ENCODE data around the gene TMEM187.

TMEM187 gene

DNA sequence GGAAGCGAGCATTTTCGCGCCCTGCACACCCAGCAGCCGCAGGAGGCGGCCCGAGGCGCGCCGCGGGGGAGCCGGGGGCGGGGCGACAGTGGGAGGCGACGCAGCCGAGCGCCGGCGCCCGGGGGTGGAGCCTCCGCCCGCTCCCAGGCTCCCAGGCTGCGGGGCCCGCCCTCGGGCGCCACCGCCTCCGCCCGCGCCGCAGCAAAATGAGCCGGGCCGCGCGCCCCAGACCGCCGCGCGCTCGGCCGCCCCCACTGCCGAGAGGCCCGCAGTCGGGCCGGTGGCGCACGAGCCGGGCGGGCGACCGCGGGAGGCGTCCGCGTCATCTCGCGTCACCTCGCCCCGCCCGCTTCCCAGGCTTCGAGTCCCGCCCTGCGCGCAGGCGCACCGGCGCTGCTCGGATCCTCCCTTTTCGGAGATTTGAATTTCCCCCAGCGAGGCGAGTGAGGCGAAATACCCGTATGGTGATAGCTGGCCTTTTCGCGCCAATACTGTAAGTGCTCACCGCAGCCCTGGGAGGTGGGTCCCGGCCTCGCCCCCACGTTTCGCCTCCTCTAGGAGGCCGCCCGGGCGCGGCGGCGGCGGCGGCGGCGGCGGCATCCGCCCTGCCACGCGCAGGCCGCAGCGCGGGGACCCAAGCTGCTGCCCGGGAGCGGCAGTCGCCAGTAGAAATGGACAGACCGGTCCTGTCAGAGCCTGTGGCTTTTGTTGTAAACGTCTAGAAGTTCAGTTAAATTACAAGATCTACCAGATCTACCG is at the start of gene TMEM187:
TMEM187 (plus strand) TSS at position 387 of the 759 bp plus-strand sequence. CDS start 9,309 bp downstream, outside the sequence.
- peak; percentile 92 to 96 for DNase-seq

- DNase-seq, result peak; percentile 52 to 81
Measured at GRCh38 chrX:153922932-153923857, 49.4 kb upstream of the TMEM187 start.

DNA sequence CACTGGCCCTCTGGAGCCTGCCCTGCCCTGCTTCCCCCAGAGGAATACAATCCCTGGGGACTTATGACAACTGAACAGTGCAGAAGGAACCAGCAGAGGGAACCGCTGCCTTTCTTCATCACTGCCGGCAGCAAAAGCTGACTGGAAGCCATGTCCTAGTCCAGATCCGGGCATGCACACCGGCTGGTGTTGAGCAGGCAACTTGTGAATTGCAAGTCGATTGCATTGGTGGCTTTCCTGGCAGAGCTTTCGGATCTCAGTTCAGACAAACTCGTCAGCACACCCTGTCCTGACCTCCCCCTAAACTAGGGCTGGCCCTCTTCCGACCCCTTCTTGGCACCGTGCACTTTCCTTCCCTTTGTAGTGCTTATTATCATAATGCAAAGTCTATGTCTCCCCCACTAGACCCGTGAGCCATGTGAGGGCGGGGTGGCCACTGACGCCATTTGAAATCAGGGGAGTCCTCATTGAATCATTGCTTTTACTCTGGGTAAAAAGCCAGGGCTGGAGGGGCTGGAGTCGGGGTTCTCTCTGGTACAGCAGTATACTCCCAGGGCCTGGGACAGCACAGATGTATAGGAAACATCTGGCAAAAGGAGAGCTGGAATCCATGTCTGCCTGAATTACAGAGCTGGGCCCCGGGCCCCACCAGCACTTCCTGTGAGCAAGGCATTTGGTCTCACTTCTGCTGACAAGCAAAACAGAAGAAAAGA is 48.2 kb upstream of the TMEM187 start:
- DNase-seq, result peak in 1 of 2 experiments; percentile 76

DNA sequence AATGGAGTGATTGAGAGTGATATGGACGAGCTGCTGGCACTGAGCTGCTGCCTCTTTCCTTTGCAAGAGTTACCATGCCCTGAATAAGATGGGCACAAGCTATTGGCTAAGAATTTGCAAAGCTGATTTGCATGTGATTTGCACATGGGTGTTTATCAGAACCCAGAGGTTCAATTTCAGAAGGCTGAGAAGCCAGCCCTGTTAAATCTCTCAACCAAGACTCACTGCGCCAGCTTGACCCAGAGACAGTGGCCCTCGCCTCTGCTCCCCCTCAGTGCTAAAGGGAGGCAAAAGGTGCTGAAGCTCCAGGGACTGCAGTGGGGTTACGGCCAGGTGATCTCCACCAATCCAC is 47.2 kb upstream of the TMEM187 start:
- no peak for DNase-seq

DNA sequence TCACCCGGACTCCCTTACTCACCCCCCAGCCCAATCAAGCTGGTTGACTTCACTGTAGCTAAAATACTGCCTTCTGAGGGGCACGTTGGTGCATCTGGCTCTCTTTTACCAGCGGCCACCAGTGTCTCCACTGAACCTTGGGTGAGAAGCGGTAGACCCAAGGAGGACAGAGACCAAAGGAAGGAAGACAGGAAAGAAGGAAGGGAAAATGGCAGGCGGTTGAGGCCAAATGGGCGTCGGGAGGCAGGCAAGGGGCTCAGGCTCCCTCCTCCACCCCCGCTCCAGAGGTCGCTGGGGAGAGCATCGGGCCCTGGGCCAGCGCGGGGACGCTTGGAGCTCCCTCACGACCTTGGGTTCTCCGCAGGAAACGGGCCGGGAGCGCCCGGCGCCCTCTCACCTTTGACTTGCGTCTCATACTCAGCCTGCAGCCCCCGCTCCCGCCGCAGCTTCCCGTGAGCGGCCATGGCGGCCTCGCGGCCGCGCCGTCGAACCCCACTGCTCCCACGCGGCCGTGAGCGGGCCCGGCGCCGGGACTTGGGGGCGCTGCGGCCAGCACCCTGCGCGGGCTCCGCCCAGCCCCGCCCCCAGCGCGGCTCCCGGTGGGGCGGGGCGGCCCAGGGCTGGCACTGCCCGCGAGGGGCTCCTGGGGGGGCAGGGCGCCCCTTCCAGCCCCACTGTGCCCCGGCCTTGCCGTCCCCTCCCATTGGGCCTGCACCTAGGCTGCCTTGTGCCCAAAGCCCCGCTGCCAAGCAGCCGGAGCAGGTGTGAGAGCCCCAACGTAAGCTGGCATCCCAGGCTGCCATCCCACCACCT is 46.6 kb upstream of the TMEM187 start, which contains the start of gene ARHGAP4:
ARHGAP4 (minus strand) TSS at position 526 of the 813 bp plus-strand sequence; CDS start at position 464, 62 bp downstream.
- no peak for DNase-seq

DNA sequence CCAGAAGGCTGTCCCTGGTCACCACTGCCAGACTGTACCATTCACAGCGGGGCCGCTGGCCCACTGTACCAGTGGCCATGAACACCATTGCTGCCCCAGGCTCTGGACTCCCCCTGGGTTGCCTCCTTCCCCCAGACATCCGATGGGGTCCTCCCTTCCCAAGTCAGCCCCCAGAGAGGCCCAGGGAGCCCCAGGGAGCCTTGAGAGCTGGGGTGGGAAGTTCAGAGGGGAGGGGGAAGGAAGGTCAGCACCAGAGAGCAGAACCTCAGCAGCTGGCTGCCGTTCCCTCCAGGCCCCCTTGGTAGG is 46.0 kb upstream of the TMEM187 start:
- DNase-seq, result no peak

GRCh38 chrX:153926858-153927671 is 45.5 kb upstream of the TMEM187 start:
- peak in 1 of 2 experiments; percentile 59 for DNase-seq

- DNase-seq, result no peak
Measured at GRCh38 chrX:153927672-153927921, 45.0 kb upstream of the TMEM187 start.

DNA sequence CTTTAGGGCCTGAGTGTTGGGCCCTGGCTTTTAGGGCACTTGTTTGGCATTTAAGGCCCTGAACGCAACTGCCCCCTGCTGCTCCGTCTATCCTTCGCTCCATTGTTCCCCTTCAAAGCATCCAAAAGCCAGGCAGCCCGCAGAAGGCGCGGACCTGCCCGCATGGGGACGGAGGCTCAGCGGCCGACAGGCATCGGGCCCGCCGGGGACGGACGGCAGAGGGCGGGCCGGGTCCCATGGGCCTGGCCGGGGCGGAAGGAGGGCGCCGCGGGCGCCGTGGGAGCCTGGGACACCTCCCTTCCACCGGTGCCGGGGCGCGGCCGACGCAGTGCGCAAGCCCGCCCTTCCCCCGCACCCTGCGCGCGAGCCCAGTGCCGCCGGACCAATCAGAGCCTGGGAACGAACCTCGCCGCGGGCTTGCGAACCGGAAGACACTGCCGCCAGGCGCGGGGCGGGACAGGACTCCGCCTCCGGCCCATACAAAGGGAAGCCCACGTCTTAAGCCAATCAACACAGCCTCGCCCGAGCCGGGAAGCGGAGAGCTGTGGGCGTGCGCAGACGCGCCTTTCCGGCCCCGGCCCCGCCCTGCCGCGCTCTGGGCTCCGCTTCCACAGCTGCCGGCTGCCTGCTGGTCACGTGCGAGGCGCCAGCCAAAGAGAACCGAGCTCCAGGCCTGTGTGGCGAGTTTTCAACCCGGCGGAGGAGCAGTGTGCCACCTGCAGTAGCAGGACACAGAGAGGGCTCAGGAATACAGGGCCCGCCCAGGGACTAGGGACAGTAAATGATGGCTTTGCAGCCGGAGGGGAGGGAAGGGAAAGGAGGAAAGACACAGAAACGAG is 44.4 kb upstream of the TMEM187 start:
- DNase-seq, result peak; percentile 96 to 99

DNA sequence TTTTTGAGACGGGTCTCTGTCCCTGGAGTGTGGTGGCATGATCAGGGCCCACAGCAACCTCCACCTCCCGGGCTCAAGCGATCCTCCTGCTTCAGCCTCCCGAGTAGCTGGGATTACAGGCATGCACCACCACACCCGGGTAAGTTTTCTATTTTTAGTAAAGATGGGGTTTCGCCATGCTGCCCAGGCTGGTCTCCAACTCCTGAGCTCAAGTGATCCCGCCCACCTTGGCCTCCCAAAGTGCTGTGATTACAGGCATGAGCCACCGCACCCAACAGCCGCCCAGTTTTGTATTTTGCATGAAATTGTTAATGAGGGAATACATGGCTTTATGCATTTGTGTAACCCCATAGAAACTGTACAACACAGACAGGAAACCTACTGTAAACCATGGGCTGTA is 43.7 kb upstream of the TMEM187 start:
- no peak for DNase-seq

GRCh38 chrX:153929576-153929975 is 43.0 kb upstream of the TMEM187 start:
- no peak for DNase-seq

GRCh38 chrX:153930011-153930910 is 42.3 kb upstream of the TMEM187 start:
- DNase-seq, result no peak

GRCh38 chrX:153931151-153931550 is 41.4 kb upstream of the TMEM187 start:
- no peak for DNase-seq

DNA sequence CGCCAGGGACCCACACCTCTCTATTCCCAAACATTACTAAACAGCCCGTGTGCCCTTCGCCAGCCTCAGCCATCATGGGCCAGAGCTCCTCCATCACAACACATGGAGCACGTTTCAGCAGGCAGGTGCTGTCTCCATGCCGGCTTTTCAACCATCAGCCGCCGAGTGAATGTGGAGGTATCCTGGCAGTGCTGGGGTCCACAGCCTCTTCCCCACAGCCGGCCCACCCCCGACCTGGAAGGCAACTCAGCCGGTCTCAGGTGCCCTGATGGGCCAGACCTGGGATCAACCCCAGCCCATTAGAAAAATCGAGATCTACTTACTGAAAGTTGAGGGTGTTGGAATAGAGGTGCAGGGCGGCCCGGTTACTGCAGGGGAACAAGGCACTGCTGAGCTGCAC is 40.8 kb upstream of the TMEM187 start:
- no peak for DNase-seq

DNA sequence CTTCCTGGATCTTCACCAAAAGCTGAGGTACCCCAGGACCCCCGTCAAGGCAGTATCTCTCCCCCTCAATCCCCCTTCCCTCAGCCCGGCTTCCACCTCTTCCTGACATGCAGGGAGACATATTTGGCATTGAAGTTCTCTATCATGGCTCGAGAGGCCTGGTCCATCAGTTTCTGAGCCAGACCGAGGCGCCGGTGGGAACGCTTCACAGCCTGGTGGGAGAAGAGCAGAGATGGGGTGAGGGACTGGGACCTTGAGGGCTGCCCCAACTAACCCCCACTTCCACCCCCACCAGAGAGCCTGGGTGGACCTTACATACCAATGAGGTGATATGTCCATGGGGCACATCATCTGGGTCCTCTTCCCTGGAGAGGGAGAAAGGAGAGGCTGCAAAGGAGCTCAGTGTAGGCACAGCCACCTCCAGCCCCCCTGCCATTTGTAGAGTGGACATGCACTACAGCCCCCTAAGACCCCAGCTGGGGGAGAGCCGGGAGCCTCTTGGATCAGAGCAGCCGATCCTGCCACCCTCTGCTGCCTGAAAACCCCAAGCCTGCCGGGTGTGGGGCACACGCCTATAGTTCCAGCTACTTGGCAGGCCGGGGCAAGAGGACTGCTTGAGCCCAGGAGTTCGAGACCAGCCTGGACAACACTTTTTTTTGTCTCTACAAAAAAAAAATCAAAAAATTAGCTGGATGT is 40.2 kb upstream of the TMEM187 start:
- DNase-seq, result no peak

- DNase-seq, result no peak
Measured at GRCh38 chrX:153933748-153934147, 38.8 kb upstream of the TMEM187 start.

- DNase-seq, result no peak
Measured at GRCh38 chrX:153934148-153934761, 38.3 kb upstream of the TMEM187 start.

DNA sequence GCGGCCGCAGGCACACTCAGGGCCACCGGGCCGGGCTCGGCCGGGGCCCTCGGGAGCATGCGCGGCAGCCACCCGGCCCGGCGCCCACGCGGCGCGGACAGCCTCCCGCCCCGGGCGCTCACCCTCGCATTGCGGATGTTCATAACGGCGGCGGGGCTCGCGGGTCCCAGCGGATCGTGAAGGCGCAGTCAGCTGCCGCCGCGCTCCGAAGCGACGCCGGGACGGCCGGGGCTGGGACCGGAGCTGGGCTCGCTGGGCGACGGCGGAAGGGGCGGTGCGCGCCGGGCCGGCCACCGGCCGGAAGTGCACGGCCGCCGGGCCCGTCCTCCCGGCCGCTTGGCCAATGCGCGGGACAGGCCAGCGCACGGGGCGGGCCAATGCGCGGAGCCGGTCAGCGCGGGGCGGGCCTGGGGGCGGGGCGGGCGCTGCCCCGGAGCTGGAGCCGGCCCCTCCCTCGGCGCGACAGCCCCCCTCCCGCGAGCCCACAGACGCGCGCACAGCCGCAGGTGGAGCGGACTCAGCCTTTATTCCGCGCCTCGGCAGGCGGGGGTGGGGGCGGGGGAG is 37.7 kb upstream of the TMEM187 start, which contains the start of gene NAA10:
NAA10 (minus strand) TSS at position 276 of the 564 bp plus-strand sequence; CDS start at position 143, 133 bp downstream.
- peak; percentile 67 to 77 for DNase-seq
